ENCODE measurements around the gene MAGIX.

Gene MAGIX

GRCh38 chrX:49186125-49187027 lies 23.8 kb downstream of the MAGIX start, which contains the start of gene PRICKLE3:
PRICKLE3 (minus strand) TSS chrX:49186373; CDS start chrX:49186297, 76 bp downstream.
- peak; percentile 40 for DNase-seq

DNA sequence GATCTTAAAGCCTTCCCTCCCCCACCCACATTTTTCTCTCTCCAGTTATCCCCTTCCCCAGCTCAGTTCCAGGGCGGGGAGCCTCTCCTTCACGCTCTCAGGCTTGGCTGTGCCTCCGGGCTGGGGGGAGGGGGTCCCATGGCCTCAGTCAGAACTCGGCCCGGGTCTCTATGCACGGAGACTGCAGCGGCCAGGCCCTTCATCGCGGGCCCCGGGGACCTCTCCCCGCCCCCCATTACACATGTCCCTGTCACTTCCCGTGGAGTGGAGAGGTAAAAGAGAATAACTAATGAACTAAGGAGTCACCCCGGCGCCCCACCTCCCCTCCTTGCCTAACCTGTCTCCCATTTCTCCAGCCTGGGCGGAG lies 24.5 kb downstream of the MAGIX start:
- DNase-seq, result no peak

DNA sequence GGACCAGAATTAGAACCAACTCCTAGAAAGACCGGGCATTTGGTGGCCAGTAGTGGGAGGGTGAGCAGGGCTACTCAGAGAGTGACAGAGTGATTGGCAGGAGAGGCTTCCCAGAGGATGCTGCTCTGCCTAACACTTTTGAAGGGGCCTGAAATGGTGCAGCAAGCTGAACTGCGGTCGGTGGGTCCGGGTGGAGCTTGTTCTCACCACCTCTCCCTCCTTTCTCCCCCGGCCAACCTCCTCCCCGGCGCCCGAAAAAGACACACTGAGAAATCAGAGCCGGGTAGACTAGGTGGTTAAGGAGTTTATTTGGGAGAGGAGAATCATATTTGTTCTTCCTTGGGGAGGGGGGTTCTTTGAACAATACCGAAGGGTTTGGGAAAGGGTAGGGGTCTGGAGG lies 25.0 kb downstream of the MAGIX start:
- DNase-seq, result no peak

DNA sequence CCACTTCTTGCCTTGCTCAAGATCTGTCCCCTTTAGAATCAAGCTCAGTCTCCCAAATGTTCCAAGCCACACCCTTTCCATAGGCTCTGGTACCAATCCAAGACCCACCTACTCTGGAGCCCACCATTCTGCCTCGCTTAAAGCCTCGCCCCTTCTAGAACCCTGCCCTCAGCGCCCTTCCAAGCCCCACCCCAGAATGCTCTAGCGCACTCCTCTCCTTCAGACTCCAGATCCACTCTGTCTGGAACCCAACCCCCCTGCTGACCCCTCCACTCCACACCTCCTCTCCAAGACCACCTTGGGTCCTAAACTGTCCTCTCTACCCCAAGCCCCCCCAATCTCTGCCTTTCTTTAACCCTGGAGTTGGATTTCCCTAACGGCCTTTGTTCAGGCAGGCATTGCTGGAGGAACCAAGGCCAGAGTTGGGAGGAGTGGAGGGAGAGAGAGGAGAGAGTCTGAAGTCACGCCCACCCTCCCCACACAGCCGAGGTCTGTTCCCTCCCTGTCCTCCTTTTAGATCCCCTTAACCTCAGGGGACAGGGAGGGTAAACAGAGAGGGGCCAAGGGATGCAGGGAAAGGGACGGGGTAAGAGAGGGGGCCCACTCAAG lies 26.0 kb downstream of the MAGIX start:
- no peak for DNase-seq

- DNase-seq, result no peak
Measured at GRCh38 chrX:49189606-49190005, 27.0 kb downstream of the MAGIX start.

DNA sequence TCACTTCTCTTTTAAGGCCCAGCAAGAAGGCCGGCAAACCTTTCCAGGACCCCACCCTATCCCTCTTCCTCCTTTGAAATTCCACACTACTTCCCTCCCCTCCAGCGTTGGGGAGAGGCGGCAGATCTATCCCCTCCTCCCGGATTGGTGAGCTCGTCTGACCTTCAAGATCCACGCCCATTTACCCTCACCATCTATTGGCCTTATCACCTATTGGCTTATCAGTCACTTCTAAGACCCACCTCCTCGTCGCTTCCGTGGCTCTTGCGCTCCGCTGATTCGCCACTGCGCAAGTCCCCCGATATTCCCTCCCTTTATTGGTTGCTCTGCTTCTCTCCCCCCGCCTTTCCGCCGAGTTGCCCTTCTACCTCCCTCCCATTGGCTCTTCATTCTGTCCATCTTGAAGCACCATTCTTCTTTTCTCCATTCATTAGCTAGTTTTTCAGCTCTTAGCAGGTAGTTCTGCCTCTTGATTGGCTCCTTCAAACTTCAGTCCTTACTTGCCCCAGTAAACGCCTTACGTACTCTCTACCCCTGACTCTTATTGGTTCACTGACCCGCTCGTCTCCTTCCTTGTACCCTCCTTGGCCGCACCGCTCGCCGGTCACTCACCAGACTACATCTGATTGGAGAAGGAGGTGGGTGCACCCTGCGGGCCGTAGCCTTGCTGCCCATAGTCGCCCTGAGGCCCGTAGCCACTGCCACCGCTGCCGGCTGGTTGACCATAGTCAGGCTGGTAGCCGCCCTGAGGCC lies 28.4 kb downstream of the MAGIX start:
- peak; percentile 94 for DNase-seq

DNA sequence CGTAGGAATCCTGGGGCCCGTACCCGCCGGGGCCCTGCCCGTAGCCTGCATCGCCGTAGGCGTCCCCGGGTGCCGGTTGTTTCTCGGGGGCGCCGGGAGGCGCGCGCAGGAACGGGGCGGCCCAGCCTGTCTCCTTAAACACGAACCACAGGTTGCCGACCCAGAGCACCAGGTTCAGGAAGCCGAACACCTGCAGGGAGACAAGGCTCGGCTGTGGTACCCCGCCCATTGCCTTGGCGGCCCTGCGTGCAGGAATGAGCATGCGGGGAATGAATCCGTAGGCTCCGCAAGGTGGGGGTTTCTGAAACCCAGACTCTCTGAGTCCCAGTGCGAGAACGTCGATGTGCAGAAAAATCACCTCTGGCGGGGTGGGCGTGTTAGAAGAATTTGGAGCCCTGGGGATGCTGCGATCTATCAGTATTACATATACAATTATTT lies 29.0 kb downstream of the MAGIX start:
- no peak for DNase-seq

DNA sequence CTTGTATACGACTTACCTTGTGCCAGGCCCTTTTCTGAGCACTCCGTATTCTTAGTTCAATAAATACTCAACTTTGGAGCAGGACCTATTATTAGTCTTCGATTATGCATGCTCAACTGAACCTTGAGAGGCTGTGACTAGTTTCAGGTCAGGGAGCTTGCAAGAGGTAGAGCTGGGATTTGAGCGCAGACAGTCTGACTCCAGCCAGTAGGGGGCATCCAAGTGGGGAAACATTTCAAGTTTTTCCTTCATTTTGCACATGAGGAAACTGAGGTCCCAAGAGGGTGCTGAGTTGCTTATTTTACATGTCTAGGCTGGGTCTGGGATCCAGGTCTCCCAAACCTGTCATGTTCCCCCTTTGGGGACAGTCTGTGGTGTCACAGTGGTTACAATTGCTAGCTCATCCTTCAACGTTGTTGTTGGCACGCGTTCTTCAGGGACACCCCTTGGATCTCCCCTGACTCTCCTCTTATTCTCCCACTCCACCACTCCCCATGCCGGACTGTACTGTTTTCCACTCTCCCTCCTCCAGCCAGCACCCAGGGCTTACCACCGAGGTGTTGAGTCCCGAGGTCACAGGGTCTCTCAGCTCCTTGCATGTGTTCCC lies 30.3 kb downstream of the MAGIX start:
- DNase-seq, result no peak

GRCh38 chrX:49193542-49193964 lies 31.0 kb downstream of the MAGIX start:
- no peak for DNase-seq

- no peak for DNase-seq
Measured at GRCh38 chrX:49197543-49198087, 35.1 kb downstream of the MAGIX start.

GRCh38 chrX:49198540-49199314 lies 36.2 kb downstream of the MAGIX start:
- no peak for DNase-seq

DNA sequence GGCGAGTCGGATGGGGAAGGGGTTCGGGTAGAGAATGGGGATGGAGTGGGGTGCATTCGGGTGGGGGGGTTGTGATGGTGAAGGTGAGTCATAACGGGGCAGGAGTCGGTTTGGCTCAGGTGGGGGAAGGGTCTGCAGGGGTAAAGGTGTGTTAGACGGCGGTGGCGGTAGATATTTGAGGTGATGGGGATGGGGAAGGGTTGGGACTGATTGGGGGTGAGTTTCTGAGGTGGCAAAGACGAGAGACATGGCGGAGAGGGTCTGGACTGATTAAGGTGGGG lies 36.7 kb downstream of the MAGIX start:
- DNase-seq, result no peak

DNA sequence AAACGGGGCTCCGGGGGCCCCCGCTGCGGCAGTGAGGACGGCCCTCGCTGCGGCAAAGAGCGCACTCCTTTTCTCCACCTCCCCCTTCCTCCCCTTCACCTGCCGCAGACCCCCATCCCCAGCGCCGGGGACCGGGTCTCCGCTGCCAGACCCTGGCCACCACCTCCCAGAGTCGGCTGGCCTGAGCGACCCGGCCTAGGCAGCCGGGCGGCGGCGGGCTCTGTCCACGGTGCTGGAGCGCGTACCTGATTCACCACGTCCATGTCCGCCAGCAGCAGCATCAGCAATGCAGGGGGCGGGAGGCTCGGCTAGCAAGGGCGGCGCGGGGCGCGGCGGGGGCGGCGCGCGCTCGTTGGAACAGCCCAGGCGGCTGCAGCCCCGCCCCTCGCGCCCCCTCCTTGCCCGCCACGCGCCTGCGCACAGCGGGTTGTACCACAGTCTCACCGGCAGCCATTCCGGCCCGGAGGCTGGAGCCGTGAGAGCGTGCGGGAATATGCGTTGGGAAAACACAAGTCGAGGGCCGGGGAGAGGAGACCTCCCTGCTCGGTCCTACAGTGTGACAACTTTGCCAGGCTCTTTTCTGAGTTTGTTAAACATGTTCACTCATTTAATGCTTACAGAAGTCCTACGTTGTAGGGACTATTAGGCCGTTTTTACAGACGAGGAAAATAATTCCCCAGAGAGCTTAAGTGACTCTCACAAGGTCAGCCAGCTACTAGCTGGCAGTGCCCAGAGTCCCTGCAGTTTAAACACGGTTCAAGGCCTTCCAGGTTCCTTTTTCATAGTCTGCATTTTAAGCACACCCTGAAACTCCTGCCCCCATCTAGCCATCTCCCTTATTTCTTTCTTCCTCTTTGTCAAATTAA lies 37.6 kb downstream of the MAGIX start, which contains the start of gene SYP:
TSS of gene SYP (minus strand) at position 288 of the 866 bp plus-strand sequence. CDS start at position 281, 7 bp downstream.
- peak; percentile 66 for DNase-seq

DNA sequence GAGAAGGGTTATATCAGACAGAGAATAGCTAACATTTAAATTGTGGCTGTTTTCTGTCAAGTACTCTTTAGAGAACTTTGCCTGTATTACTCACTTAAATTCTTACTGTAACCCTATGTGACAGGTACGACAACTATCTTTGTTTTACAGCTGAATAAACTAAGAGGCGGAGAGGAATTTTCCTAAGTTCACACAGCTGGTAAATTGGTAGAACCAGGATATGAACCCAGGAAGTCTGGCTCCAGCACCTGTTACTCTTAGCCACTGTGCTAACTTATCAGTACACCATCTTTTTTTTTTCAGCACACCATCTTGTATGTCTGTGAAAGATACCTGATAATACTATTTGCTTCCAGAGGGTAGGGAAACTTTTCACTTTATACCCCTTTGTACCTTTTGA lies 39.5 kb downstream of the MAGIX start:
- DNase-seq, result no peak

GRCh38 chrX:49203536-49203935 lies 41.0 kb downstream of the MAGIX start:
- no peak for DNase-seq

DNA sequence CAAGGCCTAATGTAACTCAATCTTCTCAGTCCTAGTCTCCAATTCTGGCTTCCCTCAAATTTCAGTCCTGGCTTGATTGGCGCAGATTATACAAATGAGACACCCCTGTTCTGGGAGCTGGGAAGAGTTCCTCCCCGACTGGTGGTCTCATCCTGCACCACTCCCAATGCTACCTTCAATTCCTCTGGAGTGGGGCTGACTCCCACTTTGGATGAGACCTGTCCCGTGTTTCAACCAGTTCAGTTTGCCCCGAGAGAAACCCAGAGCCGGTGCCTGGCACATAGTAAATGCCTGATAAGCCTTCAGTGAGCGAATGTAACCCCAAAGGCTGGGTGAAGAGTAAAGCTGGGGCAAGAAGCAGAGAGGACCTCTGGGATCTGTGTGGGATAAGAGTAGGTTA lies 41.5 kb downstream of the MAGIX start:
- DNase-seq, result no peak

GRCh38 chrX:49204709-49205108 lies 42.2 kb downstream of the MAGIX start:
- DNase-seq, result no peak

DNA sequence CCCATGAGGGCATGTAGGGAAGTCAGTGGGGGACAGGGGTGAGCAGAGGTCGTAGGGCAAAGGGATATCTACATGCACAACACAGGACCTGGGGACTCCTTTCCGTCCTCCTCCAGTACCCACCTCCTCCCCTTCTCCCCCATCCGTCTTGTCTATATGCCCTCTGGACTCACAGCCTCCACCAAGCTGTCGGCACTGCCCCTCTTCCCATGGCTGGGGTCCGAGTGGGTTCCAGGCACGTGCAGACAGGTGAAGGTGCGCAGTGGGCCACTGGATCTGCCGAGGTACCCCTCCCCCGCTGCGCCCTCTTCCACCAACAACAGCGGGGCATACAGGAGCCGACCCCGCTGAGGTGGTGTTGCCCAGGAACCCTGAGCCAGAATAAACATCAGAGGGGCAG lies 42.9 kb downstream of the MAGIX start:
- no peak for DNase-seq

GRCh38 chrX:49206543-49206942 lies 44.0 kb downstream of the MAGIX start:
- no peak for DNase-seq

DNA sequence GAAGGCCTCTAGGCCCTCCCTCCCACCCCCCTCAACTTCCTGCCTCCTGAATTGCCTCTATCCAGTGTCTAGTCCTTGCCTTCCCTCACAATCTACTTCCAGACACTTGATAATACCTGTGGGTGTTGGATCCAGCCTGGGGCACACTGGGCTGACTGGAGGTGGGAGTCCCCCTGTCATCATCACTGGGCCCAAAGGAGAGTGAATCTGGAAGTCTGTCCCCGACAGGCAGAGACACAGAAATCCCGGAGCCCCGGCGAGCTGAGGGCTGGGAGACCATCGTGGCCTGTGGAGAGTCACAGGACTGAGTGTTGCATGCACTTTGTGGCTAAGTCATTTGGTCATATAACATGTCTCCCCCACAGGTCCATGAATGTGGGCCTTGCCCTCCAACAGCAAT lies 45.8 kb downstream of the MAGIX start:
- no peak for DNase-seq

Measured in NCI-H226 (cell line).